HCT116 (cell line): ENCODE measurements around the gene MTRR. TPM values are rescaled to one million over a fixed set of nuclear protein-coding genes. Genes with fewer than 3 reads are reported as not detected.

Source experiments
- ATAC-seq: fragments of 200-7000 bp; cut with Tn5 transposase; 2 replicates; pipeline ENCODE4 v1.9.1; 2020; ENCODE audit warnings: mild to moderate bottlenecking, moderate library complexity
- BruUV-seq: library from RNA; stranded (reverse); fragments of 400-500 nt; replicated peaks from 2 replicates; lab custom pipeline; 2021; lab: Mats Ljungman, UMichigan
- CTCF ChIA-PET: fragments of 300-600 bp; sonication (Branson Sonifier 250); formaldehyde crosslinking; loops from one replicate; lab custom pipeline; 2021; ENCODE audit warnings: antibody characterized with exemption; lab: Charles Lee
- POLR2A ChIA-PET: fragments of 300-600, 350-600 bp; sonication (Branson Sonifier 250); formaldehyde crosslinking; loops from one replicate; lab custom pipeline; 2021; ENCODE audit warnings: antibody characterized with exemption; lab: Charles Lee
- RAD21 ChIA-PET, 2 experiments: fragments of 300-600 bp; sonication (Branson Sonifier 250); formaldehyde crosslinking; loops; one replicate each; lab custom pipeline; 2023; ENCODE audit warnings: low total read pairs in 2 of 2; ENCODE audit not compliant: uncharacterized antibody in 2 of 2, unreplicated experiment in 2 of 2, low non-redundant PET in 1 of 2; lab: Charles Lee
- DNase-seq: peaks from one replicate; pipeline ENCODE4 v3.0.0-alpha.2; 2010; ENCODE audit warnings: low read depth, low spot score
- H2AFZ ChIP-seq: fragments of 200-600 bp; shearing (Covaris generic), sonication (generic); 2 replicates; pipeline ENCODE4 v1.6.1; 2017; ENCODE audit warnings: low read depth, mixed run types, mixed read lengths, antibody characterized with exemption, low read length; ENCODE audit not compliant: poor library complexity, severe bottlenecking
- H3K27ac ChIP-seq: 2 replicates; pipeline ENCODE4 v1.5.1; 2012; ENCODE audit warnings: low read depth, low read length
- H3K27me3 ChIP-seq: fragments of 200-600 bp; sonication (generic); 2 replicates; pipeline ENCODE4 v1.6.1; 2016; ENCODE audit warnings: mixed run types, low read length, mixed read lengths; ENCODE audit not compliant: insufficient read depth
- H3K36me3 ChIP-seq, 2 experiments: fragments of 200-500 bp in 1 of 2; fragments of 200-600 bp in 1 of 2; sonication (Bioruptor generic) in 1 of 2; sonication (generic) in 1 of 2; 2 replicates each; pipeline versions ENCODE4 v1.5.1 to v1.6.1; 2014 to 2016; ENCODE audit warnings: low read length in 2 of 2, inconsistent platforms in 1 of 2, mixed read lengths in 1 of 2, mixed run types in 1 of 2; ENCODE audit not compliant: insufficient read depth in 2 of 2, control insufficient read depth in 1 of 2
- H3K4me1 ChIP-seq, 2 experiments: fragments of 200-600 bp in 1 of 2; sonication (generic) in 1 of 2; 2 replicates each; pipeline versions ENCODE4 v1.5.1 to v1.6.1; 2012 to 2017; ENCODE audit warnings: low read length in 2 of 2, inconsistent platforms in 1 of 2, mild to moderate bottlenecking in 1 of 2, mixed read lengths in 1 of 2, mixed run types in 1 of 2, moderate library complexity in 1 of 2; ENCODE audit not compliant: insufficient read depth in 2 of 2, control insufficient read depth in 1 of 2
- H3K4me2 ChIP-seq: fragments of 200-600 bp; sonication (generic); 2 replicates; pipeline ENCODE4 v1.6.1; 2017; ENCODE audit warnings: mixed run types, low read length, mixed read lengths
- H3K4me3 ChIP-seq, 2 experiments: fragments of 200-600 bp in 1 of 2; sonication (generic) in 1 of 2; replicated peaks in 1 of 2; 2 replicates each; pipeline ENCODE4 v1.5.1; 2011 to 2016; ENCODE audit warnings: low read length in 2 of 2, control low read depth in 1 of 2, low read depth in 1 of 2, mild to moderate bottlenecking in 1 of 2, mixed read lengths in 1 of 2, mixed run types in 1 of 2
- H3K79me2 ChIP-seq: fragments of 200-600 bp; sonication (generic); 2 replicates; pipeline ENCODE4 v1.6.1; 2017; ENCODE audit warnings: mild to moderate bottlenecking, mixed run types, low read length, moderate library complexity, mixed read lengths; ENCODE audit not compliant: insufficient read depth
- H3K9ac ChIP-seq: fragments of 200-600 bp; sonication (generic); 2 replicates; pipeline ENCODE4 v1.6.1; 2016; ENCODE audit warnings: low read length, mixed read lengths
- H3K9me2 ChIP-seq: fragments of 200-600 bp; sonication (generic), shearing (Covaris generic); 2 replicates; pipeline ENCODE4 v1.6.1; 2017; ENCODE audit warnings: mixed run types, mild to moderate bottlenecking, moderate library complexity; ENCODE audit not compliant: insufficient read depth
- H3K9me3 ChIP-seq, 2 experiments: fragments of 200-500 bp in 1 of 2; fragments of 200-600 bp in 1 of 2; sonication (Bioruptor generic) in 1 of 2; sonication (generic) in 1 of 2; 2 replicates each; pipeline ENCODE4 v1.6.1; 2014 to 2017; ENCODE audit warnings: low read length in 2 of 2, mixed read lengths in 2 of 2, inconsistent platforms in 1 of 2, low read depth in 1 of 2, mild to moderate bottlenecking in 1 of 2, mixed run types in 1 of 2, moderate library complexity in 1 of 2; ENCODE audit not compliant: control insufficient read depth in 1 of 2, insufficient read depth in 1 of 2
- H4K20me1 ChIP-seq: fragments of 200-600 bp; sonication (generic), shearing (Covaris generic); 2 replicates; pipeline ENCODE4 v1.6.1; 2017; ENCODE audit warnings: mixed run types, mild to moderate bottlenecking, moderate library complexity; ENCODE audit not compliant: insufficient read depth
- CBX3 ChIP-seq: IDR thresholded peaks from 2 replicates; pipeline ENCODE4 v1.6.1; 2012; ENCODE audit warnings: low read depth
- EGR1 ChIP-seq: IDR thresholded peaks from 2 replicates; pipeline ENCODE4 v1.6.1; 2012; ENCODE audit warnings: low read depth
- ELF1 ChIP-seq: IDR thresholded peaks from 2 replicates; pipeline ENCODE4 v1.6.1; 2012; ENCODE audit warnings: low read depth, borderline replicate concordance
- EZH2 ChIP-seq: fragments of 200-600 bp; sonication (generic); IDR thresholded peaks from 2 replicates; pipeline ENCODE4 v1.6.1; 2017; ENCODE audit warnings: antibody characterized with exemption, mixed run types
- EZH2phosphoT487 ChIP-seq: fragments of 200-600 bp; IDR thresholded peaks from 2 replicates; pipeline ENCODE4 v1.6.1; 2018; ENCODE audit warnings: antibody characterized with exemption, borderline replicate concordance
- FOSL1 ChIP-seq: IDR thresholded peaks from 2 replicates; pipeline ENCODE4 v1.6.1; 2012; ENCODE audit warnings: low read depth
- JUND ChIP-seq: IDR thresholded peaks from 2 replicates; pipeline ENCODE4 v1.6.1; 2012
- POLR2A ChIP-seq: IDR thresholded peaks from 2 replicates; pipeline ENCODE4 v1.7.0; 2011; ENCODE audit warnings: borderline replicate concordance; ENCODE audit not compliant: insufficient read depth, insufficient read length; ENCODE audit errors: extremely low read depth
- RAD21 ChIP-seq: IDR thresholded peaks from 2 replicates; pipeline ENCODE4 v1.6.1; 2012; ENCODE audit warnings: low read depth, mild to moderate bottlenecking
- SP1 ChIP-seq: IDR thresholded peaks from 2 replicates; pipeline ENCODE4 v1.6.1; 2012; ENCODE audit warnings: low read depth
- YY1 ChIP-seq: IDR thresholded peaks from 2 replicates; pipeline ENCODE4 v1.6.1; 2011; ENCODE audit warnings: low read length, low read depth, moderate library complexity, mild to moderate bottlenecking; ENCODE audit not compliant: insufficient replicate concordance; ENCODE audit errors: extremely low read depth
- intact Hi-C: fragments of 100-400 bp; cut with micrococcal nuclease; formaldehyde crosslinking; loops from 2 replicates; pipeline ENCODE4 v1.10.0; 2022
- total RNA-seq: library from RNA; stranded (reverse); gene quantifications from one replicate; pipeline ENCODE4 v1.2.1, GENCODE V29; 2021; ENCODE audit not compliant: unreplicated experiment
- TF ChIP-seq, protein P1 (sequence below): IDR thresholded peaks from 2 replicates; pipeline ENCODE4 v1.6.1; 2012; ENCODE audit warnings: low read depth
- TF ChIP-seq, protein P2 (sequence below): IDR thresholded peaks from 2 replicates; pipeline ENCODE4 v1.6.1; 2011; ENCODE audit warnings: mild to moderate bottlenecking, low read length, moderate library complexity; ENCODE audit not compliant: insufficient replicate concordance; ENCODE audit errors: extremely low read depth
- TF ChIP-seq, protein P3 (sequence below): IDR thresholded peaks from 2 replicates; pipeline ENCODE4 v1.6.1; 2012

MTRR gene
- total RNA-seq, 1 experiment from 2014 or later = 32.5 TPM

DNA sequence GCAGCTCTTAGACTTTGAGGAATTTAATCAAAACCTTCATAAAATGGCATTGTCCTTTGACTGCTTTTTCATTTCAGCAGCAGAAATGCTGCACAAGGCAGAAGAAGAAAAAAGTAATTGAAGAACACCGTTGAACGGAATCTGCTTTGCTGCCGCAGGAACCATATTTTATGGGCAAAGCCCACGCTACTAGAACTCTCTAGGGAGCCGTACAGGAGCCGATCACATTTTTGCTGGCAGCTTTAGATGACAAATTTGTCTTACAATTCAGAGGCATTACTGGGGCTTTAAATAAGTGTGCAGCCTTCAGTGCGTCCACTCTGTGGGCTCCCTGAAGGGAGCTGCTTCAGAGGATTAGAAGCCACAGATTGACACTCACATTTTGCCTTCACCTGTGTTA, 23.4 kb upstream of the MTRR start:
- CTCF ChIA-PET = interaction anchor here (1.5 kb wide), 1 partner anchor 29 kb away, joined by 3 read pairs; no protein-coding TSS in a partner anchor
- no TSS peak for BruUV-seq

DNA sequence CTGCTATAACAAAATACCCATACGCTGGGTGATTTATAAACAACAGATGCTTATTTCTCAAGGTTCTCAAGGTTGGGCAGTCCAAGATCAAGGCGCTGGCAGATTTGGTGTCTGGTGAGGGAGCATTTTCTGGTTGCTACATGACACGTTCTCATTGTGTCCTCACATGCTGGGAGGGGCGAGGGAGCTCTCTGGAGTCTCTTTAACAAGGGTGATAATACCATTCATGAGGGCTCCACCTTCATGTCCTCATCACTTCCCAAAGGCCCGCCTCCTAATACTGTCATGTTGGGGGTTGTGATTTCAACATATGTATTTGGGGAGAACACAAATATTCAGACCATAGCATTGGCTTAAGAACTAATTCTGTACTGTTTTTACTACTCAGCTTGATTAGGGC, 22.6 kb upstream of the MTRR start:
- Histone ChIP-seq H3K27me3 (peaks cover 23% of the 10 kb centered on the region), H4K20me1 (no peaks in the 10 kb centered on the region), H2AFZ (no peak overlapping the region), H3K79me2 (no peaks in the 10 kb centered on the region), H3K9me3 (no peaks in the 10 kb centered on the region), H3K27ac (no peak overlapping the region), H3K4me3 (no peak overlapping the region), H3K4me2 (no peak overlapping the region), H3K9ac (no peak overlapping the region), H3K4me1 (no peaks in the 10 kb centered on the region), H3K9me2 (no peaks in the 10 kb centered on the region), H3K36me3 (no peaks in the 10 kb centered on the region)
- no peak for ATAC-seq
- BruUV-seq = no TSS peak
- intact Hi-C loops = no loop called here
- CTCF ChIA-PET = interaction anchor here (1.5 kb wide), 1 partner anchor 30 kb away, joined by 3 read pairs; no protein-coding TSS in a partner anchor
- RAD21 ChIA-PET = no interaction called here
- POLR2A ChIA-PET = no interaction called here
- DNase-seq = no peak
- TF ChIP-seq, protein P1, sequence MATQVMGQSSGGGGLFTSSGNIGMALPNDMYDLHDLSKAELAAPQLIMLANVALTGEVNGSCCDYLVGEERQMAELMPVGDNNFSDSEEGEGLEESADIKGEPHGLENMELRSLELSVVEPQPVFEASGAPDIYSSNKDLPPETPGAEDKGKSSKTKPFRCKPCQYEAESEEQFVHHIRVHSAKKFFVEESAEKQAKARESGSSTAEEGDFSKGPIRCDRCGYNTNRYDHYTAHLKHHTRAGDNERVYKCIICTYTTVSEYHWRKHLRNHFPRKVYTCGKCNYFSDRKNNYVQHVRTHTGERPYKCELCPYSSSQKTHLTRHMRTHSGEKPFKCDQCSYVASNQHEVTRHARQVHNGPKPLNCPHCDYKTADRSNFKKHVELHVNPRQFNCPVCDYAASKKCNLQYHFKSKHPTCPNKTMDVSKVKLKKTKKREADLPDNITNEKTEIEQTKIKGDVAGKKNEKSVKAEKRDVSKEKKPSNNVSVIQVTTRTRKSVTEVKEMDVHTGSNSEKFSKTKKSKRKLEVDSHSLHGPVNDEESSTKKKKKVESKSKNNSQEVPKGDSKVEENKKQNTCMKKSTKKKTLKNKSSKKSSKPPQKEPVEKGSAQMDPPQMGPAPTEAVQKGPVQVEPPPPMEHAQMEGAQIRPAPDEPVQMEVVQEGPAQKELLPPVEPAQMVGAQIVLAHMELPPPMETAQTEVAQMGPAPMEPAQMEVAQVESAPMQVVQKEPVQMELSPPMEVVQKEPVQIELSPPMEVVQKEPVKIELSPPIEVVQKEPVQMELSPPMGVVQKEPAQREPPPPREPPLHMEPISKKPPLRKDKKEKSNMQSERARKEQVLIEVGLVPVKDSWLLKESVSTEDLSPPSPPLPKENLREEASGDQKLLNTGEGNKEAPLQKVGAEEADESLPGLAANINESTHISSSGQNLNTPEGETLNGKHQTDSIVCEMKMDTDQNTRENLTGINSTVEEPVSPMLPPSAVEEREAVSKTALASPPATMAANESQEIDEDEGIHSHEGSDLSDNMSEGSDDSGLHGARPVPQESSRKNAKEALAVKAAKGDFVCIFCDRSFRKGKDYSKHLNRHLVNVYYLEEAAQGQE = no peak
- TF ChIP-seq FOSL1 (no peak), JUND (no peak), YY1 (no peak), ELF1 (no peak), CBX3 (no peak), EGR1 (no peak), EZH2 (no peak)
- TF ChIP-seq, protein P2, sequence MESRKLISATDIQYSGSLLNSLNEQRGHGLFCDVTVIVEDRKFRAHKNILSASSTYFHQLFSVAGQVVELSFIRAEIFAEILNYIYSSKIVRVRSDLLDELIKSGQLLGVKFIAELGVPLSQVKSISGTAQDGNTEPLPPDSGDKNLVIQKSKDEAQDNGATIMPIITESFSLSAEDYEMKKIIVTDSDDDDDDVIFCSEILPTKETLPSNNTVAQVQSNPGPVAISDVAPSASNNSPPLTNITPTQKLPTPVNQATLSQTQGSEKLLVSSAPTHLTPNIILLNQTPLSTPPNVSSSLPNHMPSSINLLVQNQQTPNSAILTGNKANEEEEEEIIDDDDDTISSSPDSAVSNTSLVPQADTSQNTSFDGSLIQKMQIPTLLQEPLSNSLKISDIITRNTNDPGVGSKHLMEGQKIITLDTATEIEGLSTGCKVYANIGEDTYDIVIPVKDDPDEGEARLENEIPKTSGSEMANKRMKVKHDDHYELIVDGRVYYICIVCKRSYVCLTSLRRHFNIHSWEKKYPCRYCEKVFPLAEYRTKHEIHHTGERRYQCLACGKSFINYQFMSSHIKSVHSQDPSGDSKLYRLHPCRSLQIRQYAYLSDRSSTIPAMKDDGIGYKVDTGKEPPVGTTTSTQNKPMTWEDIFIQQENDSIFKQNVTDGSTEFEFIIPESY = no peak

More for the DNA sequence above, 23.4 kb upstream of the MTRR start:
- intact Hi-C loops = no loop called here
- Histone ChIP-seq H3K4me1 (no peaks in the 10 kb centered on the region), H3K4me2 (no peak overlapping the region), H3K9me3 (no peaks in the 10 kb centered on the region), H4K20me1 (no peaks in the 10 kb centered on the region), H3K79me2 (no peaks in the 10 kb centered on the region), H3K36me3 (no peaks in the 10 kb centered on the region), H3K27me3 (peaks cover 24% of the 10 kb centered on the region), H3K9me2 (no peaks in the 10 kb centered on the region), H3K9ac (no peak overlapping the region), H3K4me3 (no peak overlapping the region), H2AFZ (no peak overlapping the region), H3K27ac (no peak overlapping the region)
- TF ChIP-seq RAD21 = no peak
- TF ChIP-seq SP1 = no peak
- TF ChIP-seq, protein P3, sequence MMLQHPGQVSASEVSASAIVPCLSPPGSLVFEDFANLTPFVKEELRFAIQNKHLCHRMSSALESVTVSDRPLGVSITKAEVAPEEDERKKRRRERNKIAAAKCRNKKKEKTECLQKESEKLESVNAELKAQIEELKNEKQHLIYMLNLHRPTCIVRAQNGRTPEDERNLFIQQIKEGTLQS = no peak
- no peak for TF ChIP-seq EZH2phosphoT487
- no peak for TF ChIP-seq EGR1
- no peak for TF ChIP-seq POLR2A
- ChIA-PET RAD21 (no interaction called here), POLR2A (no interaction called here)
- DNase-seq = no peak
- ATAC-seq = no peak
